Measurements from ENCODE around the gene PLK5.

- no peak for TF ChIP-seq RAD21 (IDR thresholded peaks at IDR 0.05; ENCODE audit: low read depth)
- no peak for TF ChIP-seq ZBTB7A (IDR thresholded peaks at IDR 0.05; ENCODE audit: low read depth)
- TF ChIP-seq MAX (IDR thresholded peaks at IDR 0.05) = no peak
- no peak for TF ChIP-seq TAF1 (IDR thresholded peaks at IDR 0.05; ENCODE audit: low read depth)
- no peak for TF ChIP-seq EGR1 (IDR thresholded peaks at IDR 0.05)
Measured at GRCh38 chr19:1481224-1481892, 42.5 kb upstream of the PLK5 start.

All from Ishikawa (cell line).